Neural cell (in vitro differentiated cells): ENCODE data around the gene CTSE.

Source experiments
- CTCF ChIP-seq: fragments of 450-650 bp; IDR thresholded peaks from 2 replicates; pipeline ENCODE4 v1.5.1; 2014; ENCODE audit warnings: antibody characterized with exemption, mild to moderate bottlenecking, moderate library complexity; ENCODE audit not compliant: poor library complexity, severe bottlenecking
- EP300 ChIP-seq: fragments of 450-650 bp; conservative IDR thresholded peaks from 2 replicates; pipeline ENCODE4 v1.6.1; 2014; ENCODE audit warnings: antibody characterized with exemption, mild to moderate bottlenecking, moderate library complexity; ENCODE audit not compliant: poor library complexity, severe bottlenecking
- EZH2 ChIP-seq: fragments of 200-600, 300-800 bp; shearing (Covaris generic), sonication (generic); IDR thresholded peaks from 2 replicates; pipeline ENCODE4 v1.6.1; 2014; ENCODE audit warnings: antibody characterized with exemption, low read length, borderline replicate concordance, mild to moderate bottlenecking; ENCODE audit not compliant: insufficient read depth, poor library complexity, severe bottlenecking
- MXI1 ChIP-seq: fragments of 450-650 bp; conservative IDR thresholded peaks from 2 replicates; pipeline ENCODE4 v1.6.1; 2014; ENCODE audit warnings: antibody characterized with exemption, mild to moderate bottlenecking; ENCODE audit not compliant: poor library complexity, severe bottlenecking
- POLR2AphosphoS5 ChIP-seq: IDR thresholded peaks from 2 replicates; pipeline ENCODE4 v1.6.1; 2012
- RAD21 ChIP-seq: fragments of 450-650 bp; conservative IDR thresholded peaks from 2 replicates; pipeline ENCODE4 v1.6.1; 2014; ENCODE audit warnings: antibody characterized with exemption, mild to moderate bottlenecking, moderate library complexity
- REST ChIP-seq: IDR thresholded peaks from 2 replicates; pipeline ENCODE4 v1.6.1; 2012; ENCODE audit warnings: borderline replicate concordance
- SMC3 ChIP-seq: fragments of 450-650 bp; conservative IDR thresholded peaks from 2 replicates; pipeline ENCODE4 v1.6.1; 2014; ENCODE audit warnings: antibody characterized with exemption, mild to moderate bottlenecking, moderate library complexity; ENCODE audit not compliant: poor library complexity
- TAF1 ChIP-seq: IDR thresholded peaks from 2 replicates; pipeline ENCODE4 v1.6.1; 2012; ENCODE audit warnings: low read depth

- TF ChIP-seq CTCF (no peak), EZH2 (no peak), POLR2AphosphoS5 (no peak), EP300 (no peak), MXI1 (no peak), RAD21 (no peak), REST (no peak), SMC3 (no peak), TAF1 (no peak)
Observed at GRCh38 chr1:205988585-205988995, 35.1 kb downstream of the CTSE start.
